Naive thymus-derived CD4-positive, alpha-beta T cell (primary cell): ENCODE measurements around the gene MYF5. TPM values are rescaled to one million over a fixed set of nuclear protein-coding genes. Genes with fewer than 3 reads are reported as not detected.

Source experiments
- ATAC-seq: fragments of 150-1000 bp; cut with Tn5 transposase; 2 replicates; pipeline ENCODE4 v1.10.0; 2021; ENCODE audit warnings: mild to moderate bottlenecking, moderate library complexity
- CTCF ChIA-PET: fragments of 350-600 bp; sonication (Branson Sonifier 250); formaldehyde crosslinking; loops from one replicate; lab custom pipeline; 2021; ENCODE audit warnings: antibody characterized with exemption; lab: Charles Lee
- POLR2A ChIA-PET: fragments of 350-600 bp; sonication (Branson Sonifier 250); formaldehyde crosslinking; loops from one replicate; lab custom pipeline; 2021; ENCODE audit warnings: antibody characterized with exemption, inconsistent platforms; lab: Charles Lee
- DNase-seq, 9 donors: peaks; one replicate each; pipeline versions ENCODE4 v3.0.0 to v3.0.0-alpha.2; 2020 to 2022; ENCODE audit warnings: mixed read lengths in 1 of 9
- H3K27ac ChIP-seq: one replicate; pipeline ENCODE4 v1.7.0; 2013; ENCODE audit warnings: mild to moderate bottlenecking, low read depth, low read length, moderate library complexity
- H3K27me3 ChIP-seq, 2 donors: one replicate each; pipeline ENCODE4 v1.7.0; 2013; ENCODE audit warnings: low read length in 2 of 2, mild to moderate bottlenecking in 2 of 2, moderate library complexity in 2 of 2; ENCODE audit not compliant: control insufficient read depth in 2 of 2, insufficient read depth in 2 of 2
- H3K36me3 ChIP-seq, 3 experiments: 1 replicate in 2 of 3; 2 replicates in 1 of 3; pipeline ENCODE4 v1.7.0; 2013; ENCODE audit warnings: low read length in 3 of 3, mild to moderate bottlenecking in 3 of 3, moderate library complexity in 1 of 3; ENCODE audit not compliant: insufficient read depth in 3 of 3, control insufficient read depth in 2 of 3
- H3K4me1 ChIP-seq, 2 donors: one replicate each; pipeline ENCODE4 v1.7.0; 2013; ENCODE audit warnings: low read length in 2 of 2, mild to moderate bottlenecking in 2 of 2, moderate library complexity in 1 of 2; ENCODE audit not compliant: control insufficient read depth in 2 of 2, insufficient read depth in 2 of 2
- H3K4me3 ChIP-seq: 2 replicates; pipeline ENCODE4 v1.7.0; 2013; ENCODE audit warnings: mild to moderate bottlenecking, low read length
- H3K9me3 ChIP-seq, 3 experiments: 1 replicate in 2 of 3; 2 replicates in 1 of 3; pipeline ENCODE4 v1.7.0; 2013; ENCODE audit warnings: low read length in 3 of 3; ENCODE audit not compliant: control insufficient read depth in 2 of 3
- H3K27ac Mint-ChIP-seq, 9 donors: one replicate each; pipeline ENCODE4 v1.8.0; 2020 to 2022; ENCODE audit warnings: mixed read lengths in 9 of 9, mild to moderate bottlenecking in 8 of 9, moderate library complexity in 5 of 9, inconsistent platforms in 2 of 9
- H3K27me3 Mint-ChIP-seq, 5 donors: one replicate each; pipeline ENCODE4 v1.8.0; 2021 to 2022; ENCODE audit warnings: mixed read lengths in 5 of 5, mild to moderate bottlenecking in 1 of 5
- H3K36me3 Mint-ChIP-seq, 5 donors: one replicate each; pipeline ENCODE4 v1.8.0; 2020 to 2022; ENCODE audit warnings: mixed read lengths in 5 of 5, mild to moderate bottlenecking in 3 of 5, inconsistent platforms in 1 of 5
- H3K4me1 Mint-ChIP-seq, 7 donors: one replicate each; pipeline ENCODE4 v1.8.0; 2020 to 2022; ENCODE audit warnings: mixed read lengths in 7 of 7, mild to moderate bottlenecking in 3 of 7, inconsistent platforms in 1 of 7
- H3K4me3 Mint-ChIP-seq, 10 donors: one replicate each; pipeline ENCODE4 v1.8.0; 2020 to 2022; ENCODE audit warnings: mild to moderate bottlenecking in 10 of 10, mixed read lengths in 10 of 10, moderate library complexity in 6 of 10, inconsistent platforms in 2 of 10
- H3K9me3 Mint-ChIP-seq, 11 donors: one replicate each; pipeline ENCODE4 v1.8.0; 2020 to 2022; ENCODE audit warnings: mixed read lengths in 11 of 11, mild to moderate bottlenecking in 4 of 11, inconsistent platforms in 1 of 11, moderate library complexity in 1 of 11
- intact Hi-C, 2 donors: fragments of 100-400 bp; cut with micrococcal nuclease; formaldehyde crosslinking; loops; one replicate each; pipeline ENCODE4 v1.15.1; 2023
- polyA plus RNA-seq, 2 donors: library from polyadenylated mRNA; unstranded; fragments of 300-500 nt; fragmentation: Illumina TruSeq; gene quantifications; one replicate each; pipeline ENCODE4 v1.2.3, GENCODE V29; 2021
- total RNA-seq, 6 experiments: library from RNA in 5 of 6; stranded (reverse) in 5 of 6; gene quantifications; 1 replicate in 5 of 6; 2 replicates in 1 of 6; pipeline ENCODE4 v1.2.3 and lab custom pipeline; 2021 to 2026

The MYF5 gene
- total and polyA plus RNA-seq, 7 experiments from 2014 or later, result not detected

DNA sequence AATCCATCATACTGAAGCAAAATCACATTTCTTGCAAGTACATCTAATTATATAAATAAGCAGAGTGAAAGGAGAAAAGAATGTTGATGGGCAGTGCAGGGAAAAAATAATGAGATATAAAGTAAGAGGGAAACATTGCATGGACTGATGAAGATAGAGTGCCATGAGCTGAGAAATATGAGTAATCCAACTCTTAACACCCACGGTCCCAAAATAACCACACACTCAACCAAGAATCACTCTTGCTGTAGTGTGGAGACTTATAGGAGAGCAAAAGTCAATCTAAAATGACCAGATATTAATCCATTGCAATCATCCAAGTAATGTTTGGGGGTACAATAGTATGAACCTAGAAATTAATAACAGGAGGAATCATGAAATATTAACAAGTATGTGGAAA lies 40.2 kb downstream of the MYF5 start:
- Mint-ChIP-seq H3K4me1 (no peaks in the 10 kb centered on the region), H3K27me3 (no peaks in the 10 kb centered on the region), H3K4me3 (no peak overlapping the region), H3K9me3 (peaks cover 0 to 13% (median 0%) of the 10 kb centered on the region in 11 donors), H3K36me3 (no peaks in the 10 kb centered on the region), H3K27ac (no peak overlapping the region)
- DNase-seq (no peak), ATAC-seq (no peak)
- POLR2A ChIA-PET, result no interaction called here
- no peaks in the 10 kb centered on the region for H3K4me1 ChIP-seq
- H3K27ac ChIP-seq, result no peak overlapping the region
- H3K36me3 ChIP-seq, result no peaks in the 10 kb centered on the region
- no peaks in the 10 kb centered on the region for H3K9me3 ChIP-seq
- H3K4me3 ChIP-seq, result no peak overlapping the region
- CTCF ChIA-PET, result no interaction called here
- intact Hi-C loops, result no loop called here
- H3K27me3 ChIP-seq, result no peaks in the 10 kb centered on the region

DNA sequence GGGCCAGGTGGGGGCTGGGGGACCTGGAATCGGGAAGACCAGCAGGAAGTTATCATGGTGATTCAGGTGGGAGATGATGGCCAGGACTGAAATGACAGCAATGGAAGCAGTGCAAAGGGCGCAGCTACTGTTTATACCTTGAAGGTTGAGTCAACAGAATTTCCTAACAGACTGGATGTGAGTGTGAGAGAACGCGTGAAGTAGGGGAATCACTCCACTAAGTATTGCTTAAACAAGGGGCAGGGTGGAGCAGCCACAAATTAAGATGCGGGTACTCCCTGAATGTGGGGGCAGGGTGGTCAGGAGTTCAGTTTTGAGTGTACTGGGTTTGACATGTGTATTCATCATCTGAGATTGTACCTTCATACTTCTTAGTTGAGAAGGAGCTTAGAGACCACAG lies 45.1 kb downstream of the MYF5 start:
- Histone ChIP-seq H3K4me1 (no peaks in the 10 kb centered on the region), H3K4me3 (no peak overlapping the region), H3K27me3 (no peaks in the 10 kb centered on the region), H3K27ac (no peak overlapping the region), H3K36me3 (no peaks in the 10 kb centered on the region), H3K9me3 (no peaks in the 10 kb centered on the region)
- CTCF ChIA-PET, result no interaction called here
- POLR2A ChIA-PET, result no interaction called here
- Mint-ChIP-seq H3K9me3 (peaks cover 0 to 10% (median 0%) of the 10 kb centered on the region in 11 donors), H3K4me1 (no peaks in the 10 kb centered on the region), H3K27ac (no peak overlapping the region), H3K4me3 (no peak overlapping the region), H3K36me3 (no peaks in the 10 kb centered on the region), H3K27me3 (peaks cover 0 to 2% (median 0%) of the 10 kb centered on the region in 5 donors)
- no peak for ATAC-seq
- intact Hi-C loops, result no loop called here
- DNase-seq, result no peak

DNA sequence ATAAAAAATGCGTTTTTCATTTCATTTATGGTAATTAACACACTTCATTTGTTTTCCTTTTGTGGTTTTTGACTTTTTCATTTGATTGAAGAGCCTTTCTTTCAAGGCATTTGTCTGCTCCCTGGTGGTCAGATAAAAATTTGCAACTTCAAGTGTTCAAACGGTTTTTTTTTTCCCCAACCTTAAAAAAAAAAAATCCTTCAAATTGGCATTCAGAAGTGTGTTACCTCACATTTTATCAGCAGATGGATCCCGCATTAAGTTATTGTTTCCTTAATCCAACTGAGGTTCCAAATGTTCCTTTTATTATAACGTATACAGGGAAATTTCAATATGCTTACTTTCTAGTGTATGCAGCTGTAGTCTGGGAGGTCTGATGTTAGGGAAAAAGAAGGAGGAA lies 47.2 kb downstream of the MYF5 start:
- Mint-ChIP-seq H3K36me3 (no peaks in the 10 kb centered on the region), H3K4me1 (no peaks in the 10 kb centered on the region), H3K9me3 (peaks cover 0 to 10% (median 0%) of the 10 kb centered on the region in 11 donors), H3K27me3 (peaks cover 0 to 2% (median 0%) of the 10 kb centered on the region in 5 donors), H3K4me3 (no peak overlapping the region), H3K27ac (no peak overlapping the region)
- Histone ChIP-seq H3K4me3 (no peak overlapping the region), H3K27me3 (no peaks in the 10 kb centered on the region), H3K4me1 (no peaks in the 10 kb centered on the region), H3K9me3 (no peaks in the 10 kb centered on the region), H3K27ac (no peak overlapping the region), H3K36me3 (no peaks in the 10 kb centered on the region)
- DNase-seq (no peak), ATAC-seq (no peak)
- ChIA-PET CTCF (no interaction called here), POLR2A (no interaction called here)
- intact Hi-C loops, result no loop called here

DNA sequence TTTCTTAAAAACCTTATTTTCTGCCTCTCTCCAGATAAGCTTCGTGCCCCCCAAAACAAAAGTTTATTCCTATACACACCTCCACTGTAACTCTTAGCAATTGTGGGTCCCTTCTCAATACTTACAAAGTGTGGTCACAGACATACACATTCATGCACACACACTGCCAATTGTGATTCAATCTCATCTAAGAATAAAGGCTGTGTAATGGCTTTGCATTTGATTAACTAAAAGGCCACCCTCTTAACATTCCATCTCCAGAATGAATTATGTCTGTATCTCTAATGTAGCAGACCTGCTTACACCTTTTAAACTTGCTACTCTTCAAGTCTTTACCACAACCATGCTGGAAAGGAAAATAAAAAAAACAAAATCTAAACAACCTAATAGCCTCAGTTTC lies 49.5 kb downstream of the MYF5 start:
- no peak overlapping the region for H3K4me3 Mint-ChIP-seq
- Histone ChIP-seq H3K4me3 (no peak overlapping the region), H3K36me3 (no peaks in the 10 kb centered on the region), H3K27ac (no peak overlapping the region), H3K9me3 (no peaks in the 10 kb centered on the region), H3K4me1 (no peaks in the 10 kb centered on the region), H3K27me3 (no peaks in the 10 kb centered on the region)
- H3K27me3 Mint-ChIP-seq, result peaks cover 0 to 2% (median 0%) of the 10 kb centered on the region in 5 donors
- ChIA-PET POLR2A (no interaction called here), CTCF (no interaction called here)
- H3K36me3 Mint-ChIP-seq, result no peaks in the 10 kb centered on the region
- no peak for DNase-seq
- no peak for ATAC-seq
- peaks cover 0 to 5% (median 0%) of the 10 kb centered on the region in 11 donors for H3K9me3 Mint-ChIP-seq
- H3K4me1 Mint-ChIP-seq, result no peaks in the 10 kb centered on the region
- H3K27ac Mint-ChIP-seq, result no peak overlapping the region
- intact Hi-C loops, result no loop called here

DNA sequence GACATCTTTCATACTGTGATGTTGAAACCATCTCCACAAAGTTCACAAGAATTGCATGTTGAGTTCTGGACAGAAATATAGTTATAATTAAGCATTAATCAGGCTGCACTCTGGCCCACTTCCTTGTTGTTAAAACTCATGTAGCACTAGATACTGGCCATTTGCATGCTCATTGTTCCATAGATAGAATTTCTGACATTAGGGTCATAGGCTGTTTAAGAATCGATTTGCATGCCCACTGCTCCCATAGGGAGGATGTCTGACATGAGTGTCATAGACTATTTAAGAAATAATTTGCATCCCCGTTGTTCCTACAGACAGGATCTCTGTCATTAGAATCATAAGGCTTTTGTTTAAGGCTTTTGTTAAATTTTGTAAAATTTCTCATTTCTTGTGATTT lies 50.2 kb downstream of the MYF5 start:
- Mint-ChIP-seq H3K4me3 (no peak overlapping the region), H3K36me3 (no peaks in the 10 kb centered on the region), H3K4me1 (no peaks in the 10 kb centered on the region), H3K27me3 (peaks cover 0 to 2% (median 0%) of the 10 kb centered on the region in 5 donors), H3K9me3 (peaks cover 0 to 6% (median 3%) of the 10 kb centered on the region in 11 donors), H3K27ac (no peak overlapping the region)
- CTCF ChIA-PET, result no interaction called here
- intact Hi-C loops, result no loop called here
- Histone ChIP-seq H3K27me3 (no peaks in the 10 kb centered on the region), H3K27ac (no peak overlapping the region), H3K36me3 (no peaks in the 10 kb centered on the region), H3K4me3 (no peak overlapping the region), H3K4me1 (no peaks in the 10 kb centered on the region), H3K9me3 (no peaks in the 10 kb centered on the region)
- ATAC-seq, result no peak
- DNase-seq, result no peak
- POLR2A ChIA-PET, result no interaction called here

Other genes starting within 250 kb of the MYF5 start
- not detected for gene MYF6, start 9.3 kb upstream of the MYF5 start, total RNA-seq
- not detected for gene MYF6, start 9.3 kb upstream of the MYF5 start, polyA plus RNA-seq
- 1 to 10 TPM in 2 of 5 experiments, under 1 TPM in 1, not detected in 2; 0.27 to 7.1 (median 1.4) TPM for gene LIN7A, start 221.0 kb downstream of the MYF5 start, total RNA-seq
- not detected for gene LIN7A, start 221.0 kb downstream of the MYF5 start, polyA plus RNA-seq